GM13977 (cell line): ENCODE measurements around the gene PITX1.

ENCODE experiments used
- DNase-seq: peaks from one replicate; pipeline ENCODE4 v3.0.0; 2012; ENCODE audit warnings: low spot score
- in situ Hi-C: fragments of 300-500 bp; cut with MboI; formaldehyde crosslinking; loops from one replicate; pipeline ENCODE4 v1.12.0; 2022; ENCODE audit warnings: low sequenced_read_pairs, low pct_unique_long_range_greater_than_20kb, mixed read lengths, inconsistent platforms; ENCODE audit not compliant: unreplicated experiment
- TF ChIP-seq, protein P1 (sequence below): IDR thresholded peaks from 2 replicates; pipeline ENCODE4 v1.5.1; 2012; ENCODE audit warnings: mild to moderate bottlenecking, control low read depth; ENCODE audit not compliant: insufficient read depth; ENCODE audit errors: extremely low read depth, missing control alignments

PITX1 gene

DNA sequence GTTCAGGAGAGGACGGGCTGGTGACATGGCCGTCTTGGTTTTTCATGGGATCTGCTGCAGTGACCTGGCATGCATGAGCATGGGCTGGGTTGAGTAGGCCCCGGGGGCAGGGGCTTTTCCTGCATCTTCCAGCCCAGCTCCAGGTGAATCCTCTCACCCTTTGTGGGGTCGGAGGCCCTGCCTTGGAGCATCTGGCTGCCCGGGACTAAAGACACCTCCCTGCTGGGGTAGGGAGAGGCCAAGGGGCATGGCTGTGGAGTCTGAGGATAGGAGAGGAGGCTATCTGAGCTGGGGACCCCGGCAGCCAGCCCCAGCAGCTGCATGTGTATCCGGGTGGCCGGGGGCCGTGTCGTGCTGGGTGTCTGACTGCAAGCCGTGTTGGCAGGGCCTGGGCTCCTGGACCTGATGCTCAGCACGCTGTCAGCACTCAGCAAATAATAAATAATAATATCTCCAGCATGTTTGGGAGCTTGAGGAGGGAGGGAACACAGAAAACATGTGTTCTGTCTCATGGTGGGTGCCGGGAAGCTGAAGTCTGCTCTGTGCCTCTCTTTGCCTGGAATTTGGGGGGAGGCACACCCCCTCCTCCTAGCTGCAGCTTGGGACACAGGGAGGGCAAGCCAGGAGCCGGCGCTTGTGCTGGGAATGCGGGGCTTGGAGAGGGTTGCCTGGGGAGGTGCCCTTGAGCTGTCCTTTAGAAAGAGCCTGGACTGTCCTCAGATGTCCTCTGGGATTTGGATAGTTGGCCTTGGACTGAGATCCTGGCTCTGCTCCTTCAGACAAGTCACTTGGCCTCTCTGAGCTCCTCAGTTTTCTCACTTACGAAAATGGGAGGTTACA, 28.4 kb upstream of the PITX1 start:
- in situ Hi-C loops: no loop called here
- no peak for DNase-seq
- TF ChIP-seq, protein P1, sequence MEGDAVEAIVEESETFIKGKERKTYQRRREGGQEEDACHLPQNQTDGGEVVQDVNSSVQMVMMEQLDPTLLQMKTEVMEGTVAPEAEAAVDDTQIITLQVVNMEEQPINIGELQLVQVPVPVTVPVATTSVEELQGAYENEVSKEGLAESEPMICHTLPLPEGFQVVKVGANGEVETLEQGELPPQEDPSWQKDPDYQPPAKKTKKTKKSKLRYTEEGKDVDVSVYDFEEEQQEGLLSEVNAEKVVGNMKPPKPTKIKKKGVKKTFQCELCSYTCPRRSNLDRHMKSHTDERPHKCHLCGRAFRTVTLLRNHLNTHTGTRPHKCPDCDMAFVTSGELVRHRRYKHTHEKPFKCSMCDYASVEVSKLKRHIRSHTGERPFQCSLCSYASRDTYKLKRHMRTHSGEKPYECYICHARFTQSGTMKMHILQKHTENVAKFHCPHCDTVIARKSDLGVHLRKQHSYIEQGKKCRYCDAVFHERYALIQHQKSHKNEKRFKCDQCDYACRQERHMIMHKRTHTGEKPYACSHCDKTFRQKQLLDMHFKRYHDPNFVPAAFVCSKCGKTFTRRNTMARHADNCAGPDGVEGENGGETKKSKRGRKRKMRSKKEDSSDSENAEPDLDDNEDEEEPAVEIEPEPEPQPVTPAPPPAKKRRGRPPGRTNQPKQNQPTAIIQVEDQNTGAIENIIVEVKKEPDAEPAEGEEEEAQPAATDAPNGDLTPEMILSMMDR: no peak

GRCh38 chr5:135061001-135061400, 27.0 kb upstream of the PITX1 start:
- in situ Hi-C loops: no loop called here
- TF ChIP-seq, protein P1: no peak
- DNase-seq: no peak

DNA sequence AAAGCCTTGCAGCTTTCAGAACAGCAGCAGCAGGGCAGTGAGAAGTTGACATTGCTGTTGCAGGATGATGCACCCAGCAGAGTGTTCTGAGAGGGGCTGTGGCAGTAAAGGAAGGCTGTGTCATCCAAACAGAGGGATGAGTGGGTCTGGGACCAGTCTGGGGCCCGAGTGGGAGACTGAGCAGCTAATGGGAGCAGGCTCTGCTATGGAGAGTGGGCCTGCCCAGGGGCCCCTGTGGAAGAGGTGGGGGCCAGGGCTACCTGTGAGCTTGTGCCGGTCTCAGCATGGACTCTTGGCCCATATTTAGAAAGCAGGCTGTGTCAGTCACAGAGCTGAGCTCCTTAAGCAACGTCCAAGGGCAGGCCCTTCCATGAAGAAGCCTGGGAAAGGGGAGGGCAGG, 26.0 kb upstream of the PITX1 start:
- in situ Hi-C loops: no loop called here
- no peak for DNase-seq
- TF ChIP-seq, protein P1: no peak

DNA sequence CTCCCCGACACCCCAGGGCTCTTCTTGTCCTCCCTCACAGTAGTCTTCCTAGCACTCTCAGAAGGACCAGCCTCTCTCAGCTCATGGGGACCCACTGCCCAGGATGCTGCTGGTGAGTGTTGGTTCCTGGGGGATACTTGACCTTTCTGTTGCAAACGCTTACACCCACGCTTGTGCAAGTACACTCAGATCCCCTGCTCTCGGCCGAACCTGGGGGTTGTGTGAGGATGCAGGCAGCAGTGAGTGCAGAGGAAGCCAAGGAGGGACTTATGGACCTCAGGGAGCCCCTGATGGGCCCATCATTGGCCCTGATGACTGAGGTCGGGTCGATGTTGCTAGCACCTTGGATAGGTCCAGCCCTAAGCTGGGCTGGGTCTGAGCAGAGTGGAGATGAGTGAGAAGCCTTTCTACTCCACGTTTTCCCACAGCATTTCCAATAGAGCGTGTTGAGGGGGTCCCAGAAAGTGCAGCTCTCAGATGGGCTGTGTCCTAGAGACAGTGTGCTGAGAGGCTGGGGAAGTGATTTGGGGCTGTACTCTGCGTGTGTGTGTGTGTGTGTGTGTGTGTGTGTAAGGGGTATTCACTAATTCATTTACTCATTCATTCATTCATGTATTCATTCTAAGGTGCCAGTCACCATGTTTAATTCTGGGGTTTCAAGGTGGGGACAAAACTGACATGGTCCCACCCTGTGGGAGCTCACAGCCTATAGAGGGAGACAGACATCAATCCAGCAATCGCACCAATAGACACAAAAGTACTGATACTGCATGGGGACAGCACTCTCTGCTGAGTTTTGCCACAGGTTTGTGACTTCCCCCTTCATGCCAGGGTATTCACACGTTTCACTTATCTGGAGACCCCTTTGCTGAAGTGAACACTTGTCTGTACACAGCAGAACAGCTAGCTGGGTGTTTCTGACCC, 25.2 kb upstream of the PITX1 start:
- no peak for DNase-seq
- TF ChIP-seq, protein P1: no peak

DNA sequence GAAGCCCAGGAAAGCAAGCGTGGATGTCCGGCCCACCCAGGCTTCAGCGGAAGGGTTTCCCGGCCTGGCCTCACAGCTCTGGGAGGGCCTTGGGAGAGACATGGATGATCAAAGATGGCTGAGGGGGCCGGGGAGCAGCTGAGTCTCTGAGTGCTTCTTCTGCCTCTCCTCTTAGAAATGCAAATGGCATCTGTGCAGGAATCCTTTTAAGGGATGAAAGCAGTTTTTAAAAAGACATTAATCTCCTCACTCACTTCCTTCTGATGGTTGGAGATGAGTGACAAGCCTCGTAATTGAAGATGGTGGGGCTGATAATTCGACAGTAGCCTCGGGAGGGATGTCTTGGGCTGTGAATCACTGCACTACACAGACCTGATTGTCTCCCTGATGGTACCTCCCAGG, 24.3 kb upstream of the PITX1 start:
- in situ Hi-C loops: no loop called here
- TF ChIP-seq, protein P1: no peak
- DNase-seq: no peak

More for the DNA sequence above, 25.2 kb upstream of the PITX1 start:
- in situ Hi-C loops: no loop called here

DNA sequence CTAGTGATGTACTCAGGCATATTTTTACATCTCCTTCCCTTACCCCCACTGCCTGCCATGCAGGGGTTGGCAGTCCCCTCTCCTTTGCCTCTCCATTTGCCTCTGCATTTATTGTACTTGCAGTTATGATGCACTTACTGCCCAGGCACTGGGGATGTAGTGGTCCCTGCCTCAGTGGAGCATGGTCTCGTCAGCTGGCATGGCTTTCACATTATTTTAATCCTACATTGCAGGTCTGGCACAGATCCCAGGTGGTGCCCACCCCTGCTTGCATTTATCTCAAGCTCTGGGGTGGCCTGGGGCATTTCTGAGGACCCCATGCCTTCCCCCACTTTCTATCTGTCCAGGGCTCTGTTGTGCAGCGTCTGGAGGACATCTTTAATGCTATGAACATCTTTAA, 23.2 kb upstream of the PITX1 start:
- DNase-seq: no peak
- in situ Hi-C loops: no loop called here
- TF ChIP-seq, protein P1: no peak
